Fibroblast of skin of right biceps (primary cell): ENCODE data around the gene PIWIL4.
"Not testable (repeated sequence)": the region's sequence is repeated elsewhere in the genome, so short reads cannot be mapped to it uniquely, and the experiment has no call there.

Experiments used
- DNase-seq: peaks from one replicate; pipeline ENCODE4 v3.0.0-alpha.2; 2013

Gene PIWIL4

DNA sequence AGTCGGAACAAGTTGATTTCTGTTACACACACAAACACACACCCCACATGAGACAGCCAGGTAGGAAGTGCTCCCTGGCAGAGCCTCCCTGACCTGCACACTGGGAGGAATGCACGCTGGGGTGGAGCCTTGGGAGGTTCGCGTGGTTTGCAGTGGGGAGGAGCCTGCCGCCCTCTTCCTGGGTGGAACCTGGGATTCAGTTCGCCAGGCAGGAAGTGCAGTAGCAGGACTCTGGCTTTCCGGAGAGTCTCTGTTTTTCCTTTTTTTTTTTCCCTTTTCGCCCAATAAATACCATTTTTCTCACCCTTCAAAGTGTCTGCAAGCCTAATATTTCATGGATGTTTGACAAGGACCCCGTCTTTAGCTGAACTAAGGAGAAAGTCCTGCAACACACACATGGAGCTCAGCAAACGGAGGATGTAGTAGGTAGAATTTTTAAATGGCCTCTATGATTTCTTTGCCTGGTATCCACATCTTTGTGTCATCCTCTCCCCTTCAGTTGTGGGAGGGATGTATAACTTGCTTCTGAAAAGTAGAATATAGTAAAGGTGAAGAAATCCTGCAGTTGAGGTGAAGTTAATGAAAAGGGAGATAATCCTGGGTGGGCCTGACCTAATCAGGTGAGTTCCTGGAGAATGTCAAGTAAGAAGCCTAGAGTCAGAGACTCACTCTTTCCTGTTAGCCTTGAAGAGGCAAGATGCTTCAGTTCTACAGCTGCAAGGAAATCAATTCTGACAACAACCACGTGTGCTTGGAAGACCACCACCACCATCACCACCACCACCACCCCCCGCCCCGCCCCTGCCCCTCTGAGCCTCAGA, 72.9 kb downstream of the PIWIL4 start:
- DNase-seq, result no peak

DNA sequence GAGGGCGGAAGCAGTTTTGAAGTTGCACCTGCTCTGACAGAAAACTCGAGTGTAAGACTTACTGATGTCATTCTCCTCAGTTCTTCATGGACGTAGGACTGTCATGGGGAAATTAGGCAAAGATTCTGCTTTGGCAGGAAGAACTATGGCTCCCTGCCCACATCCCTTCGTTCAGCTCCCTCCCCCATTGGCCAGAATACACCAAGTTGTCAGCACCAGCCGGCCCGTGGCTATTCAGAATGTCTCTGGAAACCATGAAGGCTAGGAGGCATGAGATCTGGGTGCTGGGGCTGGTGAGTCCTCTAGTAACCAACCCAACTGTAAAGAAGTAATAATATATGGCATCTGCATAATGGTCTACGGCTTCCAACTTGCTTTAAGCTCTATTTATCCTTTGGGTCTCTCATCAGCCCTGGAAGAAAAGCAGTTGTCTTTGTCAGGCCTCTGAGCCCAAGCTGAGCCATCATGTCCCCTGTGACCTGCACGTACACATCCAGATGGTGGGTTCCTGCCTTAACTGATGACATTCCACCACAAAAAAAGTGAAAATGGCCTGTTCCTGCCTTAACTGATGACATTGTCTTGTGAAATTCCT, 74.1 kb downstream of the PIWIL4 start:
- peak; percentile 10 for DNase-seq

- DNase-seq, result not testable (repeated sequence)
Measured at GRCh38 chr11:94643186-94643585, 76.0 kb downstream of the PIWIL4 start.

DNA sequence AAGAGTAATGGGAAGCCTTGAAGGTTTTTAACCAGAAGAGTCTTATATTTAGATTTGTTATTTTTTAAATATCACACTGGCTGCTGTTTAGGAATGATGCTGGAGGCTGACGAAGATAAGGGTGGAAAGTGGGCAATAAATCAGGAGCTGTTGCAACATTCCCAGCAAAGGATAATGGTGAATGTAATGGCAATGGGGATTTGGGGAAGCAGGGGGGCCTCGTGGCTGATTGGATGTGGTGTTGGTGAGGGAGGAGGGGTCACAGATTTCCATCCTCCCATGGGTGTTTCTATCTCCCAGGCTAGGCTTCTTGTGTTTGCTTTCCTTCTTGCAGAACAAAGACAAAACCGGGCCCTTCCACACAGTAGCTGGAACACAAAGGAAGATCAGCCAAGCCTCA, 80.8 kb downstream of the PIWIL4 start:
- DNase-seq, result no peak

DNA sequence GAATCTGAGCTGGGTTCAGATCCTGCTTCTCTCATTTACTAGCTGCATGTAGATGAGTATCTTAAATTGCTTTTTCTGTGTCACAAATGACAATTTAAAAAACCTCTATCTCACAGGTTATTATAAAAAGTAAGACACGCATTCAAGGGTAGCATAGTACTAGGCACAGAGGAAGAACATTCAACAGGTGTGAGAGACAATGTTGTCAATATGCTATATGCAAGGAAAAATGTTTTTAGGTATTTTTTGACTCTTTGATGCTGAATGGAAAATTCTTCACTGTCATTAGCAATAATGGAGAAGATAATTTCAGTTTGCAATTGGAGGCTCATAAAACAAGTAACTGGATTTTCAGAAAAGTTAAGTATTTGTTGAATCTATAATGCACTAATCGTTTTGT, 81.6 kb downstream of the PIWIL4 start:
- no peak for DNase-seq

DNA sequence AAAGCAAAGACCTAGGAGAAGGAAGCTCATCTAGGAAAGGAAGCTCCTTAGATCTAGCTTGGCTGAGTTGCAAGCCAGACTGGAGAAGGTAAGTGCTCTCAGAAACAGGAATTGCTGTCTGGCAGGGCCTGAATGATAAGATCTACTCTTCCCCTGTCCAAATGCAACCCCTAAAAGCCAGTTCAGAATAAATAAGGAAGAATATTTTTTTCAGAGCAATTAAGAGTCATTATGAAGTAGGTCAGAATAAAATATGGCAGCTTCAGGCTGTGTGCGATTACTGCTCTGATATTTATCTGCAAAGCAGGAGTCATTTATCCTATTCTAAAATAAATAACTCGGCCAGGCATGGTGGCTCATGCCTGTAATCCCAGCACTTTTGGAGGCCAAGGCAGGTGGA, 82.1 kb downstream of the PIWIL4 start:
- no peak for DNase-seq

GRCh38 chr11:94649964-94650623, 82.9 kb downstream of the PIWIL4 start:
- peak; percentile 24 for DNase-seq

GRCh38 chr11:94650756-94651155, 83.6 kb downstream of the PIWIL4 start:
- DNase-seq, result peak; percentile 89

DNA sequence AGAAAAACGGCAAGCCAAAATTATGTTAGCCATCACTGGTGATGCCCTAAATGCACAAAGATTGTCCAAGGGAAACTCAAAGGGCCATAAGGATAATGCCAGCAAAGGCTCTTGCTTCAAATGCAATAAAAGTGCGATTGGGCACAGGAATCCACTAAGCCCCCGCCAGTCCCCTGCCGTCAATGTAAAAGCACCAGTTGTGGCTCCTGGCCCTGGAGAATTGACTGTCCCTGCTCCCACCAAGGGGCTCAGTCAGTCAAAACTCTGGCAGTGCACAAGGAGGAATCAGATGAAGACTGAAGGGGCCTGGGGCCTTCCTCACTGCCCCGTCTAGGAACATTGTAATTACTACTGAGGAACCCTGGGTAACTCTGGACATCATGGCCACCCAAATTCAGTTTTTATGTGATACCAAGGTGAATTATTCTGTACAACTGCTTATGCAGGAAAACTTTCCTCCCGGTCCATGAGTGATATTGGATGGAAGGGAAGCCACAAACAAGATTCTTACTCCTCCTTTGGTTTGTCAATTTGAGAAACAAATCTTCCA, 85.6 kb downstream of the PIWIL4 start:
- DNase-seq, result no peak

GRCh38 chr11:94653561-94653960, 86.4 kb downstream of the PIWIL4 start:
- DNase-seq, result no peak

DNA sequence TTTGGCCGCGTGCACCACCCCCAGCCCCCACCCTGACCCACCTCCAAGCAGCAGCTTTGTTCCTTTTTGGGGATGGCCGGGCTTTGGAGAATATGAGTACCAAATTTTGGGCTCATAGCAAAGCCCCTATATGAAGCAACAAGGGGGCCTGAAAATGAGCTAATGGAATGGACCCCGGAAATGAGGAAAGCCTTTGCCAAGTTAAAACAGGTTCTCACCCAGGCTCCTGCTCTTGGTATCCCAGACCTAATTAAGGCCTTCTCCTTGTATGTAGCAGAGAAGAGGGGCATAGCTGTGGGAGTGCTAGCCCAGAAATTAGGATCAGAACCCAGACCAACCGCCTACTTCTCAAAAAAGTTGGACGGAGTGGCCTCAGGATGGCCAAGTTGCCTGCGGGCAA, 87.0 kb downstream of the PIWIL4 start:
- DNase-seq, result no peak

- no peak for DNase-seq
Measured at GRCh38 chr11:94655291-94655690, 88.1 kb downstream of the PIWIL4 start.

DNA sequence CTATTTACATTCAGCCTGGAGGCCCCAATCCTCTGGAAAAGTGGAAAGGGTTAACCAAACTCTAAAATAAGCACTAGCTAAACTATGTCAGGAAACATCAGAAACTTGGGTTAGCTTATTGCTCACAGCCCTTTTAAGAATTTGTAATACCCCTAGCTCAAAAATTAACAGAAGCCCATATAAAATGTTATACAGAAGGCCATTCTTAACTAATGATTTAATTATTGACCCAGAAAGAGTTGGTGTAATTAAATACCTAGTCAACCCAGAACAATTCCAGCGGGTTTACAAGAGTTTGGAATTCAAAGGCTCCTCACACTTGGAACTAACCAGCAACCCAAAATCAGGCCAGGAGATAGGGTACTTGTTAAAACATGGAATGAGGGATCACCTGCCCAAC, 88.8 kb downstream of the PIWIL4 start:
- DNase-seq, result no peak

DNA sequence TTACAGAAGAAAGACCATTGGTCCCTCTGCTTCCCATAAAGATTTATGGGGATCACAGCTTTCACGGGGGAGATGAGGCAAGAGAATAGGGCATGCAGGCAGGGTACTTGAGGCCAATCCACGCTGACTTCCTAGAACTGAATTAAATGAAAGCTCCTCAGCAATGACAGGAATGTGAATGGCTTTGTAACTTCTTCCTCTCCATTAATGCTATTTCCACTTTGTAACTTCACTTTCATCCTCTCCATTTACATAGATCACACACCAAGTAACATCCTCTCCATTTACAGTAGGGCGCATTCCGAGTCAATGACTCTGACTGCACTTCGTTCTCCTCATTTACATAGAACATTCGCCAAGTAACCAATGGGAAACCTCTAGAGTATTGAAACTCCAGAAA, 89.8 kb downstream of the PIWIL4 start:
- peak; percentile 36 for DNase-seq

- DNase-seq, result no peak
Measured at GRCh38 chr11:94657629-94658028, 90.5 kb downstream of the PIWIL4 start.

GRCh38 chr11:94658386-94658785, 91.2 kb downstream of the PIWIL4 start:
- DNase-seq, result no peak

DNA sequence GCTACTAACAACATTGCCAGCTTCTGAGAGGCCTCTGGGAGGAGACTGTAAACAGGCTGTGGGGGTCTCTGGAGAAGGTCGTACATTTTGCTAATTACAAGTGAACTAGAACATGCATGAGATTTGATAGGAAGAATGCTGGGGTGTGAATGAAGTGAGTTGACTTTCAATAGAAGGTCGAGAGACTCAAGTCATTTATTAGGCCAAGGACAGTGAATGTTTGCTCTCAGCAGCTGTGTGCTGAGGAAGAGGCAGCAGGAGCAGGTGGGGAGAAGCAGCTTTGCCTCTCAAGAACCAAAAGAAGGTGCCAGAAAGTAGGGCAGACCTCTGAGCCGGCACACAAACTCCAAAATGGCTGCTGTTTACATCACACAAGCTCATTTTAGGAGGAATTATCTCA, 91.7 kb downstream of the PIWIL4 start:
- no peak for DNase-seq

GRCh38 chr11:94661444-94661843, 94.3 kb downstream of the PIWIL4 start:
- no peak for DNase-seq

GRCh38 chr11:94662065-94662779, 95.1 kb downstream of the PIWIL4 start:
- no peak for DNase-seq

- no peak for DNase-seq
Measured at GRCh38 chr11:94662846-94663390, 95.8 kb downstream of the PIWIL4 start.

DNA sequence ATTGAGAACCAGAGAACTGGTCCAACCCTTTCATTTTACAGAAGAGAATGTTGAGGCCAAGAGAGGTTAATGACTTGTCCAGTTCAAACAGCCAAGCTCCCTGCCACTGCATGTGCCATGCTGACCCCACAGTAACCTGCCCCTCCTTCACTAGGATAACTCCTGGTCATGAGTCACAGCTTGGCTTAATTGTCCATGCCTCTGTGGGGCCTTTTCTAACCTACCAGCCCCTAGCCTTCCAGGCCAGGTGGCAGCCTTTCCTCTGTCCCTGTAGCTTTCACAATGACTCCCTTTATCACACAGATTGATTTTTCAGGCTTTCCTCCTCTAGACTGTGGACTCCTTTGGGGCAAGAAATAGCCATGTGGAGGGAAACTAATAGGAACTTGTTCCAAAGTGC, 97.2 kb downstream of the PIWIL4 start:
- DNase-seq, result no peak

DNA sequence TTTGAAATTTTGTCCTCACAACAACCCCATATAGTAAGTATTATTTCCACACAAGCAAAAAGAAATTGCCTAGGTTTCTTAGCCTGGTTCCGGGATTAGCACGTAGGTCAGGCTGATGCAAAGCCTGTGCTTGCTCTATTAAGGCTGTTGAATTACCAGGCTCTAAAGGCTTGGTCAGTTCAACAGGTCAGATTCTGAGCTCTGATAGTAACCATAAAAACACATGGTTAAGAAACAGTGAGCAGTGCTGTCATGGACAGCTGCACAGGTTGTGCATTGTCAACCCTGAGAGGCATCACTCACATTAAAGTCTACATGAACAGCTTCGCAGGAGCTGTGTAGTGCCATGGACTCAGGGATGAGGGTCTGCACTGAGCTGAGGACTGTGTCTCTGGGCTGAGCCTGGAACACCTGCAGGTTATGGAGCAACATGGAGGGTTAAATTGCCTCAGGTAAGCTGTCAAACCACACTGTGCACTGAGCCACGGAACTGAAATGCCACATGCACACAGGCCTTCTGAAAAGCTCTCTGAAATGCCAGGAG, 98.0 kb downstream of the PIWIL4 start:
- DNase-seq, result no peak
